Nephron (organoid): ENCODE measurements around the gene TBCD.

Experiments
- H3K27ac Mint-ChIP-seq, 3 experiments: 2 replicates each; pipeline ENCODE4 v1.8.0; 2020; ENCODE audit warnings: mixed read lengths in 3 of 3, mild to moderate bottlenecking in 2 of 3, moderate library complexity in 1 of 3
- H3K27me3 Mint-ChIP-seq: 2 replicates; pipeline ENCODE4 v1.8.0; 2021; ENCODE audit warnings: low read depth, mild to moderate bottlenecking, moderate library complexity, mixed read lengths
- H3K36me3 Mint-ChIP-seq: 2 replicates; pipeline ENCODE4 v1.8.0; 2020; ENCODE audit warnings: low read depth, mixed read lengths
- H3K4me1 Mint-ChIP-seq: 2 replicates; pipeline ENCODE4 v1.8.0; 2020; ENCODE audit warnings: mixed read lengths
- H3K4me3 Mint-ChIP-seq, 3 experiments: 2 replicates each; pipeline ENCODE4 v1.8.0; 2020; ENCODE audit warnings: mild to moderate bottlenecking in 3 of 3, mixed read lengths in 3 of 3, moderate library complexity in 2 of 3
- H3K9me3 Mint-ChIP-seq: 2 replicates; pipeline ENCODE4 v1.8.0; 2020; ENCODE audit warnings: mixed read lengths
- TF ChIP-seq, protein P1 (sequence below), 3 experiments: fragments of 200-600 bp; sonication (generic); IDR thresholded peaks; one replicate each; pipeline ENCODE4 v1.5.0; 2021; ENCODE audit warnings: antibody characterized with exemption in 3 of 3; ENCODE audit not compliant: unreplicated experiment in 3 of 3

The TBCD gene

DNA sequence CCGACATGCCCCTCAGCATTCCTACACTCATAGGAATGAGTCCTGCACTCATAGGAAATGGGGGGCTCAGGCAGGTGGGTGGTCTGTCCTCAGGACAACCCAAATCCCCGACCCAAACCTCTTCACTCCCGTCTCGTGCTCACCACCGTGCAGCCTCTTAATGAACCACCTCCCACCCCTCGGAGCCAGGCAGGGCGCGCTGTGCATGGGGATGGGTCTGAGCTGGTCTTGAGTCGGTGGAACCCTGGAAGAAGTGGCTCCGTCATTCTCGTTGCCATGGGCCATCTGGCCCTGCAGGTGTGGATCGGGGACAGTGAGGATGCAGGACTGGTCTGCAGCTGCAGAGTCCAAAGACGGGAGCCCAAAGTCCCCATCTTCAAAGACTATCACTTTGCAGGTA, 47.0 kb upstream of the TBCD start:
- peak overlapping the region in 1 of 3 experiments; percentile 43 for H3K27ac Mint-ChIP-seq
- TF ChIP-seq, protein P1, sequence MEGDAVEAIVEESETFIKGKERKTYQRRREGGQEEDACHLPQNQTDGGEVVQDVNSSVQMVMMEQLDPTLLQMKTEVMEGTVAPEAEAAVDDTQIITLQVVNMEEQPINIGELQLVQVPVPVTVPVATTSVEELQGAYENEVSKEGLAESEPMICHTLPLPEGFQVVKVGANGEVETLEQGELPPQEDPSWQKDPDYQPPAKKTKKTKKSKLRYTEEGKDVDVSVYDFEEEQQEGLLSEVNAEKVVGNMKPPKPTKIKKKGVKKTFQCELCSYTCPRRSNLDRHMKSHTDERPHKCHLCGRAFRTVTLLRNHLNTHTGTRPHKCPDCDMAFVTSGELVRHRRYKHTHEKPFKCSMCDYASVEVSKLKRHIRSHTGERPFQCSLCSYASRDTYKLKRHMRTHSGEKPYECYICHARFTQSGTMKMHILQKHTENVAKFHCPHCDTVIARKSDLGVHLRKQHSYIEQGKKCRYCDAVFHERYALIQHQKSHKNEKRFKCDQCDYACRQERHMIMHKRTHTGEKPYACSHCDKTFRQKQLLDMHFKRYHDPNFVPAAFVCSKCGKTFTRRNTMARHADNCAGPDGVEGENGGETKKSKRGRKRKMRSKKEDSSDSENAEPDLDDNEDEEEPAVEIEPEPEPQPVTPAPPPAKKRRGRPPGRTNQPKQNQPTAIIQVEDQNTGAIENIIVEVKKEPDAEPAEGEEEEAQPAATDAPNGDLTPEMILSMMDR (IDR thresholded peaks at IDR 0.05; ENCODE audit: unreplicated experiment in 3 of 3): no peak

GRCh38 chr17:82705756-82706155, 46.1 kb upstream of the TBCD start:
- Mint-ChIP-seq H3K4me3 (no peak overlapping the region), H3K4me1 (peaks cover 29% of the 10 kb centered on the region), H3K27me3 (no peaks in the 10 kb centered on the region), H3K27ac (no peak overlapping the region), H3K36me3 (no peaks in the 10 kb centered on the region), H3K9me3 (no peaks in the 10 kb centered on the region)
- TF ChIP-seq, protein P1 (IDR thresholded peaks at IDR 0.05; ENCODE audit: unreplicated experiment in 3 of 3): no peak

More for the DNA sequence above, 47.0 kb upstream of the TBCD start:
- no peaks in the 10 kb centered on the region for H3K36me3 Mint-ChIP-seq
- no peaks in the 10 kb centered on the region for H3K27me3 Mint-ChIP-seq
- no peak overlapping the region for H3K4me3 Mint-ChIP-seq
- H3K9me3 Mint-ChIP-seq: no peaks in the 10 kb centered on the region
- peaks cover 29% of the 10 kb centered on the region for H3K4me1 Mint-ChIP-seq

DNA sequence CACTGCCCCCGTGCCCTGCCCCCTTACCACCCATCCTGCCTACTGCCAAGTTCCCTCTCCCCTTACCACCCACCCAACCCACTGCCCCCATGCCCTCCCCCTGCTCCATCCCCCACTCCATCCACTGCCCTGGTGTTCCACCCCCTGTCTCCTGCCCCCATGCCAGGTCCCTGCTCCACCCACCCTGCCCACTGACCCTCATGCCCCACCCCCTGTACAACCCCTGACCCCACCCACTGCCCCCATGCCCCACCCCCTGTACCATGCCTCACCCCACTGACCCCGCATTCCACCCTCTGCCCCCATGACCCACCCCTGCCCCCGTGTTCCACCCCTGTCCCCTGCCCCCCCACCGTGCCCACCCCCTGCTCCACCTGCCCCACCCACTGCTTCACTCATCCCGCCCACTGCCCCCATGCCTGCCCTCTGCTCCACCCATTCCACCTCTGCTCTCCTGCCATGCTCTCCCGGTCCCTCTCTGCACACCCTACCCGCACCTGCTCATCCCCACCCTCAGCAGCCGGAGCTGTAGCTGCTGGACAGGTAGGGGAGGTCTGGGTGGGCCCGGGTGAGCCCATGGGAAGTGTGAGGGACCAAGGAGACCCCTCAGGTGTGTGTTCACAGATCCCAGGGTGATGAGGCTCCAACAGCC, 42.7 kb upstream of the TBCD start:
- TF ChIP-seq, protein P1 (IDR thresholded peaks at IDR 0.05; ENCODE audit: unreplicated experiment in 3 of 3): no peak
- Mint-ChIP-seq H3K4me1 (peaks cover 27% of the 10 kb centered on the region), H3K36me3 (no peaks in the 10 kb centered on the region), H3K9me3 (no peaks in the 10 kb centered on the region), H3K27ac (no peak overlapping the region), H3K27me3 (peaks cover 6% of the 10 kb centered on the region), H3K4me3 (no peak overlapping the region)

- H3K27me3 Mint-ChIP-seq: peaks cover 6% of the 10 kb centered on the region
- H3K4me3 Mint-ChIP-seq: no peak overlapping the region
- no peak overlapping the region for H3K27ac Mint-ChIP-seq
- peaks cover 23% of the 10 kb centered on the region for H3K4me1 Mint-ChIP-seq
- TF ChIP-seq, protein P1 (IDR thresholded peaks at IDR 0.05; ENCODE audit: unreplicated experiment in 3 of 3): no peak
- no peaks in the 10 kb centered on the region for H3K9me3 Mint-ChIP-seq
- no peaks in the 10 kb centered on the region for H3K36me3 Mint-ChIP-seq
Measured at GRCh38 chr17:82709676-82710498, 42.0 kb upstream of the TBCD start.

- peaks cover 8% of the 10 kb centered on the region for H3K27me3 Mint-ChIP-seq
- H3K36me3 Mint-ChIP-seq: no peaks in the 10 kb centered on the region
- H3K4me1 Mint-ChIP-seq: peaks cover 22% of the 10 kb centered on the region
- TF ChIP-seq, protein P1 (IDR thresholded peaks at IDR 0.05; ENCODE audit: unreplicated experiment in 3 of 3): no peak
- H3K9me3 Mint-ChIP-seq: no peaks in the 10 kb centered on the region
- H3K27ac Mint-ChIP-seq: no peak overlapping the region
- no peak overlapping the region for H3K4me3 Mint-ChIP-seq
Measured at GRCh38 chr17:82710499-82711232, 41.2 kb upstream of the TBCD start.
